ENCODE measurements around the gene RALB.

DNA sequence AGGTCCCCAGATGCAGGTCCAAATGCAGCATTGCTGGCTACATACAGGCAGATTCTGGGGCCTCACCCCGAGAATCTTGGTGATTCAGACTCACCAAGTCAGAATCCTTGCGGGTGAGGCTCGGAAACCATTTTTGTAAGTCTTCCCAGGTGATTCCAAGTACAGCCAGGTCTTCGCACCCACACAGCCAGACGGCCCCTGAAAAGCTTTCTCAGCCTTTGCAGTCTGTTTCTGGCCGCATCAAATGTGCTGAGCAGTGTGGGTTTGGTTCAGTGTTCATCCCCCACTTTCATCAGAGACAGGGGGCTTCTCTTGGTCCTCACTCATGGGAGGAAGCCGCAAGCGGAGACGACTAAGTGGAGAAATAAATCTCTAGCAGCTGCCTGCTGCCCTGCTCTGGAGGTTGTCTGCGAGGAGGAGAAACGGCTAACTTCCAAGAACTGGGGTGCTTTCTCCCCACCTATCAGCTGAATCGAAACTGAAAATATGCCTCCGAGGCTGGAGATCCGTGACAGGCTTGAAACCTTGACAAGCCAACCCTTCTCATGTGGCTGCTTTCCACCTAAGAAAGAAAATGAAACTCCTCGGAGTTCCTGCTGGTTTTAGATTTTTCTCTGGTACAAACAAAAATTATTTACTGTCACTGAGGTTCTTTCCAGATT lies 20.5 kb upstream of the RALB start:
- TF ChIP-seq, protein P1, sequence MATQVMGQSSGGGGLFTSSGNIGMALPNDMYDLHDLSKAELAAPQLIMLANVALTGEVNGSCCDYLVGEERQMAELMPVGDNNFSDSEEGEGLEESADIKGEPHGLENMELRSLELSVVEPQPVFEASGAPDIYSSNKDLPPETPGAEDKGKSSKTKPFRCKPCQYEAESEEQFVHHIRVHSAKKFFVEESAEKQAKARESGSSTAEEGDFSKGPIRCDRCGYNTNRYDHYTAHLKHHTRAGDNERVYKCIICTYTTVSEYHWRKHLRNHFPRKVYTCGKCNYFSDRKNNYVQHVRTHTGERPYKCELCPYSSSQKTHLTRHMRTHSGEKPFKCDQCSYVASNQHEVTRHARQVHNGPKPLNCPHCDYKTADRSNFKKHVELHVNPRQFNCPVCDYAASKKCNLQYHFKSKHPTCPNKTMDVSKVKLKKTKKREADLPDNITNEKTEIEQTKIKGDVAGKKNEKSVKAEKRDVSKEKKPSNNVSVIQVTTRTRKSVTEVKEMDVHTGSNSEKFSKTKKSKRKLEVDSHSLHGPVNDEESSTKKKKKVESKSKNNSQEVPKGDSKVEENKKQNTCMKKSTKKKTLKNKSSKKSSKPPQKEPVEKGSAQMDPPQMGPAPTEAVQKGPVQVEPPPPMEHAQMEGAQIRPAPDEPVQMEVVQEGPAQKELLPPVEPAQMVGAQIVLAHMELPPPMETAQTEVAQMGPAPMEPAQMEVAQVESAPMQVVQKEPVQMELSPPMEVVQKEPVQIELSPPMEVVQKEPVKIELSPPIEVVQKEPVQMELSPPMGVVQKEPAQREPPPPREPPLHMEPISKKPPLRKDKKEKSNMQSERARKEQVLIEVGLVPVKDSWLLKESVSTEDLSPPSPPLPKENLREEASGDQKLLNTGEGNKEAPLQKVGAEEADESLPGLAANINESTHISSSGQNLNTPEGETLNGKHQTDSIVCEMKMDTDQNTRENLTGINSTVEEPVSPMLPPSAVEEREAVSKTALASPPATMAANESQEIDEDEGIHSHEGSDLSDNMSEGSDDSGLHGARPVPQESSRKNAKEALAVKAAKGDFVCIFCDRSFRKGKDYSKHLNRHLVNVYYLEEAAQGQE (tag by site-specific recombination; IDR thresholded peaks at IDR 0.05) = no peak
- TF ChIP-seq KLF9 (tag by site-specific recombination; IDR thresholded peaks at IDR 0.05; ENCODE audit: low read depth) (no peak), YY1 (tag by site-specific recombination; IDR thresholded peaks at IDR 0.05) (no peak), ZNF140 (tag by site-specific recombination; IDR thresholded peaks at IDR 0.05) (no peak), ZNF274 (IDR thresholded peaks at IDR 0.05; ENCODE audit: low read length) (no peak), ZNF274 (tag by site-specific recombination; IDR thresholded peaks at IDR 0.05; ENCODE audit: borderline replicate concordance) (no peak)

All from HEK293 (cell line).